LNCaP clone FGC (cell line): Measurements from ENCODE around the gene SPEF1.

Experiments
- DNase-seq: peaks from one replicate; pipeline ENCODE4 v3.0.0-alpha.2; 2011; ENCODE audit warnings: low read depth
- H3K4me3 ChIP-seq: 2 replicates; pipeline ENCODE4 v1.5.1; 2011; ENCODE audit warnings: mild to moderate bottlenecking, low read depth, low read length, control low read depth
- CTCF ChIP-seq: IDR thresholded peaks from 2 replicates; pipeline ENCODE4 v1.5.1; 2012; ENCODE audit warnings: mild to moderate bottlenecking; ENCODE audit not compliant: control insufficient read depth, insufficient read depth; ENCODE audit errors: extremely low read depth

The SPEF1 gene

GRCh38 chr20:3733119-3733995 is 47.9 kb downstream of the SPEF1 start:
- TF ChIP-seq CTCF, result no peak
- H3K4me3 ChIP-seq, result no peak overlapping the region
- DNase-seq, result no peak

- DNase-seq, result no peak
- no peak for TF ChIP-seq CTCF
- H3K4me3 ChIP-seq, result no peak within 1 kb of the TSS
Observed at GRCh38 chr20:3732327-3733118, 48.7 kb downstream of the SPEF1 start, which contains the start of gene HSPA12B. Gene HSPA12B, plus strand, starts transcription at chr20:3732685. Its CDS starts 5,990 bp downstream, at chr20:3738675.

DNA sequence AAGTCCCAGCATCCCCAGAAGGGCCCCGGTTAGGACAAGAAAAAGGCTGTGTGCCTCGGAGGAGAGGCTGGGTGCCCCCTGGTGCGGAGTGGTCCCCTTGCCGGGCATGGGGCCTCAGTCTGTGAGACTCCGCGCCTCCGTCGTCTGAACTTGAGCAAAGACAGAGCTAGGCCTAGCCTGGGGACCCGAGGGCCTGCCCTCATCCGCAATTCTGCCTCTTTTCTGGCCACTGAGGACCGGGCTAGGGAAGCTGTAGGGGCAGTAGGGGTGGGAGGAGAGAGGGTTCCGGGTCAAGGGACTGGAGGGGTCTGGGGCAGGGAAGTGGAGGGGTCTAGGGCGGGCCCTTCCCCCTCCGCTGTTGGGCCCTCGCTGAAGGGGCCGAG is 49.3 kb downstream of the SPEF1 start:
- no peak for TF ChIP-seq CTCF
- DNase-seq, result no peak
- no peak overlapping the region for H3K4me3 ChIP-seq

- DNase-seq, result no peak
- no peak overlapping the region for H3K4me3 ChIP-seq
- no peak for TF ChIP-seq CTCF
Observed at GRCh38 chr20:3730803-3731672, 50.2 kb downstream of the SPEF1 start.

DNA sequence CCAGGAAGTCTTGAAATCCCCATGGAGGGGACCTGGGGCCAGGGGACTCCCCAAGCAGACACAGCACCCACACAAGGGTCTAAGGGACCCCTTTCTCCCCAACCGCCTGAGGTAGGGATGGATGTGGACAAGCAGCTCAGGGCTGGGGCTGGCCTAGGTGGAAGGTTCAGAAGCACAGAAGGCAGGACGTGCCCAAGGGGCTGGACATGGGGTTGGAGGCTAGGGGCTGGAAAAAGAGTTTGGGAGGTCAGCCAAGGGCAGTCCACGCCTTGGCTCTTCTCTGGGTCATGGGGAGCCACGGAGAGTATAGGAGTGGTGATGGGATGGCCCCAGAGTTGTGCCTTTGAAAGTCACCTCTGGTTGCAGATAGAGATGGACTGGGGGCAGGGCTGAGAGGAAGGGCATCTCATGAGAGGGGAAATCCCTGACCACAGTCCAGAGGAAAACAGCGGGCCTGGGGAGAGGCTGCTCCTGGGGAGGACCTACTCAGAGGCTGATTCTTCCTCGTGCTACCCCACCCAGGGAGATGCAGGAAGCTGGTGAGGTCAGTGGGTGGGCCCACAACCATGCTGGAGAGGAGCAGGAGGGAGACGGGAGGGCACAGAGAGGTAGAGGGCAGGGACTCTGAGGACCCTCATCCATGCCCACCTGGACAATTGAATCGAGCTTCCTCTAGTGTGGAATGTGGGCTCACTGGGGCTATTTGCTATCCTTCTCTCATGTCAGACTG is 51.3 kb downstream of the SPEF1 start:
- DNase-seq, result no peak
- no peak for TF ChIP-seq CTCF
- H3K4me3 ChIP-seq, result no peak overlapping the region

DNA sequence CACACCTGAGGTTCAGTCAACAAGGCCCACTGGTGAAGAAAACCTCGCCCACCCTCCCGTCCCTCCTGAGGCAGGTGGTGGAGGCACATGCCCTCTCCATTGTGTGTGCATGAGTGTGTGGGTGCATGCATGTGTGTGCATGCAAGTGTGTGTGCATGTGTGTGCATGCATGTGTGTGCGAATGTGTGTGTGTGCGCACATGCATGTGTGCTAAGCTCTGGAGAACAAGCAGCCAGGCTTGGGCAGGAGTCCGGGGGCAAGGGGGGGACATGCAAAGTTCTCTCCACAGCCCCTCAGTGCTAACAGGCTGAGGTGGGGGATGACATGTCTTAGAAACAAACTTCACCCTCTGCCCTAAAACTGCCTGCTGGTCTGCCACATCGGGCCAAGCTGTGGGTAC is 51.9 kb downstream of the SPEF1 start:
- TF ChIP-seq CTCF, result no peak

More for the DNA sequence above, 51.9 kb downstream of the SPEF1 start:
- no peak for DNase-seq
- no peak overlapping the region for H3K4me3 ChIP-seq
